Activated CD8-positive, alpha-beta T cell treated with anti-CD3 and anti-CD28 coated beads for 36 hours (primary cell): ENCODE results near the gene PGRMC1. TPM values are rescaled to one million over a fixed set of nuclear protein-coding genes. Genes with fewer than 3 reads are reported as not detected.
A peak's percentile ranks its signal among the peaks of the same experiment; 100 is the strongest.

ENCODE experiments used
- ATAC-seq: fragments of 200-7000 bp; cut with Tn5 transposase; one replicate; pipeline ENCODE4 v1.10.0; 2021; ENCODE audit warnings: mild to moderate bottlenecking, moderate library complexity
- CTCF ChIA-PET: fragments of 350-600 bp; sonication (Branson Sonifier 250); formaldehyde crosslinking; loops from one replicate; lab custom pipeline; 2021; ENCODE audit warnings: antibody characterized with exemption; lab: Charles Lee
- POLR2A ChIA-PET: fragments of 350-600 bp; sonication (Branson Sonifier 250); formaldehyde crosslinking; loops from one replicate; lab custom pipeline; 2021; ENCODE audit warnings: antibody characterized with exemption; lab: Charles Lee
- DNase-seq: peaks from one replicate; pipeline ENCODE4 v3.0.0-alpha.2; 2020
- H3K27ac Mint-ChIP-seq: one replicate; pipeline ENCODE4 v1.8.0; 2021; ENCODE audit warnings: mild to moderate bottlenecking, mixed read lengths
- H3K27me3 Mint-ChIP-seq: one replicate; pipeline ENCODE4 v1.8.0; 2021; ENCODE audit warnings: mixed read lengths
- H3K36me3 Mint-ChIP-seq: one replicate; pipeline ENCODE4 v1.8.0; 2021; ENCODE audit warnings: low read depth, mixed read lengths
- H3K4me1 Mint-ChIP-seq: one replicate; pipeline ENCODE4 v1.8.0; 2021; ENCODE audit warnings: low read depth, mixed read lengths
- H3K4me3 Mint-ChIP-seq: one replicate; pipeline ENCODE4 v1.8.0; 2021; ENCODE audit warnings: mild to moderate bottlenecking, moderate library complexity, mixed read lengths
- H3K9me3 Mint-ChIP-seq: one replicate; pipeline ENCODE4 v1.8.0; 2021; ENCODE audit warnings: mixed read lengths
- CTCF ChIP-seq: fragments of 200-600 bp; IDR thresholded peaks from one replicate; pipeline ENCODE4 v1.8.0; 2022; ENCODE audit warnings: antibody characterized with exemption, mild to moderate bottlenecking
- intact Hi-C: fragments of 100-400 bp; cut with micrococcal nuclease; formaldehyde crosslinking; loops from one replicate; pipeline ENCODE4 v1.10.0; 2022
- total RNA-seq, 2 experiments: library from RNA; stranded (reverse); gene quantifications; one replicate each; pipeline ENCODE4 v1.2.3, GENCODE V29; 2021

The PGRMC1 gene
- total RNA-seq, 2 experiments from 2014 or later: 36.8 to 37.1 TPM

GRCh38 chrX:119238557-119238956, 2.5 kb downstream of the PGRMC1 start:
- intact Hi-C loops: no loop called here
- H3K4me1 Mint-ChIP-seq: peaks cover 34% of the 10 kb centered on the region
- no peak overlapping the region for H3K27ac Mint-ChIP-seq
- ATAC-seq (no peak), DNase-seq (no peak)
- H3K4me3 Mint-ChIP-seq: peak overlapping the region; percentile 49
- no peak for TF ChIP-seq CTCF
- H3K9me3 Mint-ChIP-seq: no peaks in the 10 kb centered on the region
- POLR2A ChIA-PET: no interaction called here
- peaks cover 34% of the 10 kb centered on the region for H3K36me3 Mint-ChIP-seq
- CTCF ChIA-PET: interaction anchor here (1.5 kb wide), 1 partner anchor 9 kb away, joined by 6 read pairs; no protein-coding TSS in a partner anchor
- no peaks in the 10 kb centered on the region for H3K27me3 Mint-ChIP-seq

GRCh38 chrX:119240356-119240755, 4.3 kb downstream of the PGRMC1 start:
- Mint-ChIP-seq H3K27ac (no peak overlapping the region), H3K4me3 (no peak overlapping the region), H3K4me1 (peaks cover 34% of the 10 kb centered on the region), H3K9me3 (no peaks in the 10 kb centered on the region), H3K27me3 (no peaks in the 10 kb centered on the region), H3K36me3 (peaks cover 35% of the 10 kb centered on the region)
- DNase-seq (no peak), ATAC-seq (no peak)
- no peak for TF ChIP-seq CTCF
- CTCF ChIA-PET: interaction anchor here (1.0 kb wide), 1 partner anchor 14 kb away, joined by 3 read pairs; no protein-coding TSS in a partner anchor
- intact Hi-C loops: no loop called here
- POLR2A ChIA-PET: no interaction called here

GRCh38 chrX:119247702-119248101, 11.6 kb downstream of the PGRMC1 start:
- DNase-seq (no peak), ATAC-seq (peak; percentile 37)
- ChIA-PET POLR2A (interaction anchor here (1.0 kb wide), 1 partner anchor 10 kb away, joined by 5 read pairs; no protein-coding TSS in a partner anchor), CTCF (interaction anchor here (1.1 to 1.8 kb wide), 2 partner anchors 10 to 18 kb away, joined by 5 to 6 read pairs; no protein-coding TSS in a partner anchor)
- Mint-ChIP-seq H3K4me3 (no peak overlapping the region), H3K27me3 (no peaks in the 10 kb centered on the region), H3K36me3 (peaks cover 10% of the 10 kb centered on the region), H3K4me1 (peaks cover 3% of the 10 kb centered on the region), H3K9me3 (no peaks in the 10 kb centered on the region), H3K27ac (no peak overlapping the region)
- intact Hi-C loops: no loop called here
- TF ChIP-seq CTCF: no peak

GRCh38 chrX:119249891-119250290, 13.8 kb downstream of the PGRMC1 start:
- no peaks in the 10 kb centered on the region for H3K9me3 Mint-ChIP-seq
- POLR2A ChIA-PET: no interaction called here

More at GRCh38 chrX:119249891-119250290, 13.8 kb downstream of the PGRMC1 start:
- H3K36me3 Mint-ChIP-seq: peaks cover 5% of the 10 kb centered on the region
- ATAC-seq: no peak
- no peak for DNase-seq
- no peak overlapping the region for H3K4me3 Mint-ChIP-seq
- CTCF ChIA-PET: interaction anchor here (1.2 to 1.4 kb wide), 2 partner anchors 16 to 402 kb away, joined by 3 to 4 read pairs; no protein-coding TSS in a partner anchor
- TF ChIP-seq CTCF: no peak
- H3K27ac Mint-ChIP-seq: no peak overlapping the region
- no peaks in the 10 kb centered on the region for H3K27me3 Mint-ChIP-seq
- peaks cover 7% of the 10 kb centered on the region for H3K4me1 Mint-ChIP-seq
- intact Hi-C loops: no loop called here
